CD8-positive, alpha-beta memory T cell (primary cell): ENCODE data around the gene NOM1. TPM values are rescaled to one million over a fixed set of nuclear protein-coding genes. Genes with fewer than 3 reads are reported as not detected.
A peak's percentile ranks its signal among the peaks of the same experiment; 100 is the strongest.

Experiments used
- CTCF ChIA-PET: fragments of 350-600 bp; sonication (Branson Sonifier 250); formaldehyde crosslinking; loops from one replicate; lab custom pipeline; 2021; ENCODE audit warnings: antibody characterized with exemption; lab: Charles Lee
- POLR2A ChIA-PET: fragments of 350-600 bp; sonication (Branson Sonifier 250); formaldehyde crosslinking; loops from one replicate; lab custom pipeline; 2021; ENCODE audit warnings: antibody characterized with exemption; lab: Charles Lee
- DNase-seq, 5 donors: peaks; one replicate each; pipeline versions ENCODE4 v3.0.0 to v3.0.0-alpha.2; 2020 to 2022; ENCODE audit warnings: mixed read lengths in 1 of 5
- H3K27ac ChIP-seq: one replicate; pipeline ENCODE4 v1.7.0; 2013; ENCODE audit warnings: low read depth, mild to moderate bottlenecking, low read length, moderate library complexity
- H3K27me3 ChIP-seq: 2 replicates; pipeline ENCODE4 v1.7.0; 2013; ENCODE audit warnings: low read length, mild to moderate bottlenecking; ENCODE audit not compliant: insufficient read depth, poor library complexity, severe bottlenecking
- H3K36me3 ChIP-seq: 2 replicates; pipeline ENCODE4 v1.7.0; 2013; ENCODE audit warnings: mild to moderate bottlenecking, low read length, moderate library complexity; ENCODE audit not compliant: insufficient read depth
- H3K4me1 ChIP-seq: 2 replicates; pipeline ENCODE4 v1.7.0; 2013; ENCODE audit warnings: mild to moderate bottlenecking, low read length, moderate library complexity; ENCODE audit not compliant: insufficient read depth
- H3K4me3 ChIP-seq: 2 replicates; pipeline ENCODE4 v1.7.0; 2013; ENCODE audit warnings: mild to moderate bottlenecking, low read length
- H3K9me3 ChIP-seq: 2 replicates; pipeline ENCODE4 v1.7.0; 2013; ENCODE audit warnings: mild to moderate bottlenecking, low read length
- H3K27ac Mint-ChIP-seq, 8 donors: one replicate each; pipeline ENCODE4 v1.8.0; 2020 to 2021; ENCODE audit warnings: mixed read lengths in 8 of 8, mild to moderate bottlenecking in 6 of 8, inconsistent platforms in 3 of 8, moderate library complexity in 3 of 8
- H3K27me3 Mint-ChIP-seq, 2 donors: one replicate each; pipeline ENCODE4 v1.8.0; 2020 to 2021; ENCODE audit warnings: mixed read lengths in 2 of 2, mild to moderate bottlenecking in 1 of 2, moderate library complexity in 1 of 2
- H3K36me3 Mint-ChIP-seq, 3 donors: one replicate each; pipeline ENCODE4 v1.8.0; 2020 to 2021; ENCODE audit warnings: mixed read lengths in 3 of 3, inconsistent platforms in 1 of 3, mild to moderate bottlenecking in 1 of 3
- H3K4me1 Mint-ChIP-seq, 3 donors: one replicate each; pipeline ENCODE4 v1.8.0; 2020 to 2021; ENCODE audit warnings: mixed read lengths in 3 of 3, inconsistent platforms in 1 of 3, mild to moderate bottlenecking in 1 of 3
- H3K4me3 Mint-ChIP-seq, 7 donors: one replicate each; pipeline ENCODE4 v1.8.0; 2020 to 2021; ENCODE audit warnings: mixed read lengths in 7 of 7, mild to moderate bottlenecking in 6 of 7, moderate library complexity in 4 of 7, inconsistent platforms in 2 of 7
- H3K9me3 Mint-ChIP-seq, 5 donors: one replicate each; pipeline ENCODE4 v1.8.0; 2020 to 2022; ENCODE audit warnings: mixed read lengths in 5 of 5, mild to moderate bottlenecking in 3 of 5, moderate library complexity in 2 of 5, inconsistent platforms in 1 of 5
- polyA plus RNA-seq: library from polyadenylated mRNA; unstranded; fragments of 300-500 nt; fragmentation: Illumina TruSeq; gene quantifications from one replicate; pipeline ENCODE4 v1.2.3, GENCODE V29; 2021
- total RNA-seq, 2 experiments: library from RNA; stranded (reverse); gene quantifications; one replicate each; pipeline ENCODE4 v1.2.3, GENCODE V29; 2021

The NOM1 gene
- total and polyA plus RNA-seq, 3 experiments from 2014 or later: 9.8 to 34.3 (median 34.2) TPM

DNA sequence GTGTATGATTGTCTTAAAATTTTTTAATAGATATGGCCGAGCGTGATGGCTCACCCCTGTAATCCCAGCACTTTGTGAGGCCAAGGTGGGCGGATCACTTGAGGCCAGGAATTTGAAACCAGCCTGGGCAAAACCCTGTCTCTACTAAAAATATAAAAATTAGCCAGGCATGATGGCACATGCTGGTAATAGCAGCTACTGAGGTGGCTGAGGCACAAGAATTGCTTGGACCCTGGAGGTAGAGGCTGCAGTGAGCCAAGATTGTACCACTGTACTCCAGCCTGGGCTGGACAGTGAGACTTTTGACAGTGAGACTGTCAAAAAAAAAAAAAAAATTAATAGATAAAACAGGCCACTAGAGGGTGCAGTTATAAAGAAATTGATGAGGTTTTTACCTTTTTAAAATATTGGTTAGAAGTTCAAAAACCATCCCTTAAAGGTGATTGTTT is 20.5 kb downstream of the NOM1 start:
- POLR2A ChIA-PET: no interaction called here
- Mint-ChIP-seq H3K27ac (no peak overlapping the region), H3K9me3 (no peaks in the 10 kb centered on the region), H3K27me3 (no peaks in the 10 kb centered on the region), H3K4me3 (no peak overlapping the region), H3K4me1 (no peaks in the 10 kb centered on the region), H3K36me3 (peaks cover 0 to 58% (median 16%) of the 10 kb centered on the region in 3 donors)
- CTCF ChIA-PET: interaction anchor here (1.0 to 2.2 kb wide), 5 partner anchors 12 to 376 kb away, joined by 3 to 12 read pairs (median 4); partner anchors contain the start of genes LMBR1 and NOM1
- Histone ChIP-seq H3K27ac (no peak overlapping the region), H3K27me3 (no peaks in the 10 kb centered on the region), H3K36me3 (peaks cover 14% of the 10 kb centered on the region), H3K4me3 (no peak overlapping the region), H3K4me1 (no peaks in the 10 kb centered on the region), H3K9me3 (no peaks in the 10 kb centered on the region)
- DNase-seq: peak in 1 of 5 donors; percentile 16

DNA sequence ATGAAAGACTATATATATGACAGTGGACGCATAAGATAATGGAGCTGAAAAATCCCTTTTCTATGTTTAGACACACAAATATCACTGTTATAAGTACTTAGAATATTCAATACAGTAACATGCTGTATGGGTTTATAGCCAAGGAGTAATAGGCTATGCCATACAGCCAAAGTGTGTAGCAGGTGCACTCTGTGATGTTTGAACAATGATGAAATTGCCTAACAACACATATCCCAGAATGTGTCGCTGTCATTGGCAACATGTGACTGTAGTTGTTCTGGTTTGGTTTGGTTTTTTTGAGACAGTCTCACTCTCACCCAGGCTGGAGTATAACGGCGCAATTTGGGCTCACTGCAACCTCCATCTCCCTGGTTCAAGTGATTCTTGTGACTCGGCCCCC is 26.1 kb downstream of the NOM1 start:
- H3K4me1 ChIP-seq: no peaks in the 10 kb centered on the region
- Mint-ChIP-seq H3K4me3 (no peak overlapping the region), H3K4me1 (no peaks in the 10 kb centered on the region), H3K27me3 (no peaks in the 10 kb centered on the region), H3K27ac (no peak overlapping the region), H3K9me3 (peaks cover 7 to 12% (median 9%) of the 10 kb centered on the region in 5 donors), H3K36me3 (peaks cover 2 to 19% (median 11%) of the 10 kb centered on the region in 3 donors)
- H3K27ac ChIP-seq: no peak overlapping the region
- no peak overlapping the region for H3K4me3 ChIP-seq
- DNase-seq: no peak
- H3K9me3 ChIP-seq: no peaks in the 10 kb centered on the region
- CTCF ChIA-PET: no interaction called here
- no peaks in the 10 kb centered on the region for H3K27me3 ChIP-seq
- peaks cover 6% of the 10 kb centered on the region for H3K36me3 ChIP-seq
- POLR2A ChIA-PET: no interaction called here

DNA sequence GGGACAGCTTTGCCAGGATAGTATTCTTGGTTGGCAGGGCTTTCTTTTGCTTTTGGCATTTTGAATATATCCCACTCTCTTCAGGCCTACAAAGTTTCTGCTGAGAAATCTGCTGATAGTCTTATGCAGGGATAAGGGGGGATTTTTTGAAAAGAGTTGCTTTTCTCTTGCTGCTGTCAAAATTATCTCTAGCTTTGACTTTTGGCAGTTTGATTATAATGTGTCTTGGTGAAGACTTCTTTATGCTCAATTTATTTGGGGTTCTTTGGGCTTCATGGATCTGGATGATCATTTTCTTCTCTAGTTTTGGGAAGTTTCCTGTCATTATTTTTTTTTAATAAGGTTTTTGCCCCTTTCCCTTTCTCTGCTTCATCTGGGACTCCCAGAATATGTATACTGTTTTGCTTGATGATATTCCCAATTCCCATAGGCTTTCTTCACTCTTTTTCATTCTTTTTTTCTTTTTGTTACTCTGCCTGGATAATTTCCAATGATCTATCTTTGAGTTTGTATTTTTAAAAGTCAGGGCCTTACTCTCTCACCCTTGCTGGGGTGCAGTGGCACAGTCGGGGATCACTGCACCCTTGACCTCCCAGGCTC is 29.6 kb downstream of the NOM1 start:
- Histone ChIP-seq H3K36me3 (no peaks in the 10 kb centered on the region), H3K9me3 (no peaks in the 10 kb centered on the region), H3K27me3 (no peaks in the 10 kb centered on the region), H3K27ac (no peak overlapping the region), H3K4me1 (no peaks in the 10 kb centered on the region), H3K4me3 (no peak overlapping the region)
- Mint-ChIP-seq H3K9me3 (peaks cover 7 to 12% (median 9%) of the 10 kb centered on the region in 5 donors), H3K4me3 (no peak overlapping the region), H3K27ac (no peak overlapping the region), H3K4me1 (no peaks in the 10 kb centered on the region), H3K27me3 (no peaks in the 10 kb centered on the region), H3K36me3 (peaks cover 4 to 15% (median 6%) of the 10 kb centered on the region in 3 donors)
- DNase-seq: no peak
- CTCF ChIA-PET: interaction anchor here (1.0 kb wide), 1 partner anchor 10 kb away, joined by 4 read pairs; no protein-coding TSS in a partner anchor
- POLR2A ChIA-PET: no interaction called here

- ChIA-PET POLR2A (no interaction called here), CTCF (interaction anchor here (1.0 kb wide), 1 partner anchor 11 kb away, joined by 4 read pairs; no protein-coding TSS in a partner anchor)
- peaks cover 7 to 12% (median 9%) of the 10 kb centered on the region in 5 donors for H3K9me3 Mint-ChIP-seq
- Histone ChIP-seq H3K36me3 (no peaks in the 10 kb centered on the region), H3K4me3 (no peak overlapping the region), H3K9me3 (no peaks in the 10 kb centered on the region), H3K27ac (no peak overlapping the region), H3K4me1 (no peaks in the 10 kb centered on the region), H3K27me3 (no peaks in the 10 kb centered on the region)
- no peak overlapping the region for H3K27ac Mint-ChIP-seq
- H3K4me3 Mint-ChIP-seq: no peak overlapping the region
- DNase-seq: no peak
- H3K36me3 Mint-ChIP-seq: peaks cover 4 to 15% (median 6%) of the 10 kb centered on the region in 3 donors
- H3K27me3 Mint-ChIP-seq: no peaks in the 10 kb centered on the region
- no peaks in the 10 kb centered on the region for H3K4me1 Mint-ChIP-seq
Measured at GRCh38 chr7:156979711-156980110, 30.2 kb downstream of the NOM1 start.

- Histone ChIP-seq H3K36me3 (no peaks in the 10 kb centered on the region), H3K4me3 (no peak overlapping the region), H3K9me3 (no peaks in the 10 kb centered on the region), H3K27ac (no peak overlapping the region), H3K4me1 (no peaks in the 10 kb centered on the region), H3K27me3 (no peaks in the 10 kb centered on the region)
- peaks cover 0 to 2% of the 10 kb centered on the region in 2 donors for H3K27me3 Mint-ChIP-seq
- no peak overlapping the region for H3K4me3 Mint-ChIP-seq
- H3K27ac Mint-ChIP-seq: no peak overlapping the region
- POLR2A ChIA-PET: no interaction called here
- CTCF ChIA-PET: no interaction called here
- H3K36me3 Mint-ChIP-seq: peaks cover 3 to 10% (median 4%) of the 10 kb centered on the region in 3 donors
- peaks cover 5 to 6% (median 5%) of the 10 kb centered on the region in 5 donors for H3K9me3 Mint-ChIP-seq
- DNase-seq: no peak
- no peaks in the 10 kb centered on the region for H3K4me1 Mint-ChIP-seq
Measured at GRCh38 chr7:156984174-156984891, 34.8 kb downstream of the NOM1 start.

DNA sequence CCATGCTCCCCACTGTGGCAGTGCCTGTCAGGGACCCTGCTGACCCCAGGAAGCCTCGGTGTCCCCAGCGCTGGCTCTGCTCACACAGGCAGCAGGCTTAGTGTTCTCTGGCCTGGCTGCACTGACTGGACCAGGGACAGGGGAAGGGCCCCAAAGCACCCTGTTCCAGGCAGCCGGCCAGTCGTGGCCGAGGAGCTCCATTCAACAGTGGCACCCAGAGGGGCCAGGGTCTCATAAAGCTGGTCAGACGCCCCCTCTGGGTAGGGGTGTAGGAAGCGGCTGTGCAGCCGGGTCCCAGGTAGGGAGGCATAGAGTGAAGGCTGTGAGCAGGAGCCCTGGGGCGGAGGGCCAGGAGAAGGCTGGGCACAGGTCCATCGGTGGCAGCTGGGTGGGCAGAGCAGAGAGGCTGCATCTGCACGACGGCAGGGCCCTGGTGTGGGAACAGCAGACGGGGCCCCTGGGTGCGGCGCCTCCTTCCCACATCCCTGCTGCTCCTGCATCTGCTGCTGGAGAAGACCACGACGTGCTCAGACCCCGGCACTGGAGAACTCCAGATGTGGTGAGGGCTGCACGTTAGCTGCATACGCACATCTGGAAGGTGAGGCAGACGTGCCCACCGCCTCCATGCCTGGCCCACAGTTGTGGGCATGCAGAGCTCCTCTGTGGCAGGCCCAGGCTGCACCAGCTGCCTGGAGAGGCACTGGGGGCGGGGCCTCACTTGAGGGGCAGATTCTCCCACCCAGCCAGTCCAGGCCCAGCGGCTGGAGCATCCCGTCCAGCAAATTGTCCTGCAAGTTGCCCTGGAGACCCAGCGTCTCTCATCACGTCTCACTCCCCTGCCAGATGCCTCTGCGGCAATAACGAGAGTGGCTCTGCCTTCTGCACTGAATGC is 35.8 kb downstream of the NOM1 start:
- Mint-ChIP-seq H3K4me3 (no peak overlapping the region), H3K27me3 (peaks cover 0 to 8% of the 10 kb centered on the region in 2 donors), H3K36me3 (peaks cover 0 to 4% (median 4%) of the 10 kb centered on the region in 3 donors), H3K4me1 (no peaks in the 10 kb centered on the region), H3K27ac (no peak overlapping the region), H3K9me3 (no peaks in the 10 kb centered on the region)
- Histone ChIP-seq H3K36me3 (no peaks in the 10 kb centered on the region), H3K27ac (no peak overlapping the region), H3K4me3 (no peak overlapping the region), H3K27me3 (no peaks in the 10 kb centered on the region), H3K9me3 (no peaks in the 10 kb centered on the region), H3K4me1 (no peaks in the 10 kb centered on the region)
- CTCF ChIA-PET: no interaction called here
- no peak for DNase-seq
- POLR2A ChIA-PET: no interaction called here

GRCh38 chr7:156986378-156986777 is 36.9 kb downstream of the NOM1 start:
- no peaks in the 10 kb centered on the region for H3K9me3 ChIP-seq

More at GRCh38 chr7:156986378-156986777, 36.9 kb downstream of the NOM1 start:
- ChIA-PET POLR2A (no interaction called here), CTCF (no interaction called here)
- no peaks in the 10 kb centered on the region for H3K9me3 Mint-ChIP-seq
- no peak for DNase-seq
- no peaks in the 10 kb centered on the region for H3K4me1 Mint-ChIP-seq
- no peak overlapping the region for H3K27ac ChIP-seq
- H3K36me3 ChIP-seq: no peaks in the 10 kb centered on the region
- H3K27me3 ChIP-seq: no peaks in the 10 kb centered on the region
- peaks cover 0 to 4% (median 4%) of the 10 kb centered on the region in 3 donors for H3K36me3 Mint-ChIP-seq
- H3K4me1 ChIP-seq: no peaks in the 10 kb centered on the region
- no peak overlapping the region for H3K4me3 ChIP-seq
- no peak overlapping the region for H3K4me3 Mint-ChIP-seq
- no peak overlapping the region for H3K27ac Mint-ChIP-seq
- peaks cover 0 to 13% of the 10 kb centered on the region in 2 donors for H3K27me3 Mint-ChIP-seq
